ENCODE measurements around the gene LRRC52. TPM values are rescaled to one million over a fixed set of nuclear protein-coding genes. Genes with fewer than 3 reads are reported as not detected.

The LRRC52 gene
- total and polyA plus RNA-seq, 2 of the 8 experiments (the other 6 are each of a cell fraction or from before 2014, with no cell fraction given), result 0.05 TPM; not detected in 1

- CTCF ChIA-PET (ENCODE audit: partially characterized antibody), result no interaction called here
- H4K20me1 ChIP-seq (replicated peaks in 1 of 2; ENCODE audit: control insufficient read depth in 1 of 2, insufficient read depth in 2 of 2, low read length in 2 of 2), result no peaks in the 10 kb centered on the region
- H3K27ac ChIP-seq (ENCODE audit: low read depth, low read length), result no peak overlapping the region
- no peak for TF ChIP-seq POLR2AphosphoS5 (IDR thresholded peaks at IDR 0.05; ENCODE audit: low read depth, low read length)
- no peak overlapping the region for H2BK120ac ChIP-seq (replicated peaks; ENCODE audit: low read depth, low read length)
- no peaks in the 10 kb centered on the region for H3K27me3 ChIP-seq (replicated peaks in 1 of 4; ENCODE audit: control insufficient read depth in 3 of 4, extremely low read depth in 1 of 4, insufficient read depth in 3 of 4, low read length in 3 of 4)
- no peak overlapping the region for H4K91ac ChIP-seq (replicated peaks; ENCODE audit: insufficient read length, low read length)
- H3K14ac ChIP-seq (ENCODE audit: insufficient read length), result no peak overlapping the region
- no peak overlapping the region for H2BK20ac ChIP-seq (ENCODE audit: low read length)
- H3K79me2 ChIP-seq (ENCODE audit: control insufficient read depth in 1 of 2, insufficient read depth in 2 of 2, low read length in 2 of 2), result no peaks in the 10 kb centered on the region
- H4K8ac ChIP-seq (ENCODE audit: extremely low read depth, insufficient read depth, low read length), result no peak overlapping the region
- no peaks in the 10 kb centered on the region for H3K79me1 ChIP-seq (ENCODE audit: low read depth, low read length)
- no peaks in the 10 kb centered on the region for H3K9me3 ChIP-seq (ENCODE audit: insufficient read depth in 2 of 2, low read depth in 1 of 2, low read length in 1 of 2)
- no peak overlapping the region for H3K4me3 ChIP-seq (ENCODE audit: extremely low read depth in 1 of 4, insufficient read depth in 2 of 4, low read depth in 3 of 4, low read length in 4 of 4)
- no peak overlapping the region for H2BK12ac ChIP-seq (ENCODE audit: low read depth, low read length)
- no peak overlapping the region for H2AFZ ChIP-seq (ENCODE audit: low read length)
- no peak overlapping the region for H2BK15ac ChIP-seq (ENCODE audit: low read length)
- H3K23ac ChIP-seq (ENCODE audit: insufficient read length), result no peak overlapping the region
- FAIRE-seq (no peak), DNase-seq (ENCODE audit: low read depth in 1 of 2, low spot score in 2 of 2) (no peak)
- H2BK5ac ChIP-seq (ENCODE audit: low read depth, low read length), result no peak overlapping the region
- POLR2A ChIA-PET (ENCODE audit: partially characterized antibody), result no interaction called here
- H3K4me1 ChIP-seq (replicated peaks in 1 of 4; ENCODE audit: control insufficient read depth in 3 of 4, insufficient read depth in 4 of 4, low read length in 3 of 4), result no peaks in the 10 kb centered on the region
- no peak overlapping the region for H2AK5ac ChIP-seq (ENCODE audit: low read depth, low read length)
- WGBS, 2 experiments (ENCODE audit: extremely low coverage in 1 of 2, insufficient coverage in 1 of 2, insufficient read length in 1 of 2, insufficient replicate concordance in 2 of 2, low coverage in 1 of 2, low lambda C conversion rate in 2 of 2, missing lambda C conversion rate in 1 of 2), result 86% methylated on average over 3 of the region's 3 CpGs; no CpG with 5 or more reads in 1 of the 2 experiments
- H3K56ac ChIP-seq (replicated peaks; ENCODE audit: insufficient read length, low read depth, low read length), result no peak overlapping the region
- H3K9ac ChIP-seq (replicated peaks in 1 of 4; ENCODE audit: extremely low read depth in 1 of 4, low read depth in 3 of 4, low read length in 3 of 4), result no peak overlapping the region
- H3K18ac ChIP-seq (ENCODE audit: extremely low read depth, low read length), result no peak overlapping the region
- H4K5ac ChIP-seq (ENCODE audit: insufficient read length, low read depth, low read length), result no peak overlapping the region
- H3K36me3 ChIP-seq (ENCODE audit: control insufficient read depth in 2 of 4, insufficient read depth in 4 of 4, low read length in 3 of 4), result no peaks in the 10 kb centered on the region
- no peaks in the 10 kb centered on the region for H3K23me2 ChIP-seq (ENCODE audit: low read depth, low read length)
- H3K4me2 ChIP-seq (ENCODE audit: insufficient read depth in 1 of 2, low read depth in 2 of 2, low read length in 2 of 2), result no peak overlapping the region
- H3K4ac ChIP-seq (replicated peaks; ENCODE audit: insufficient read length, low read depth, low read length), result no peak overlapping the region
These were observed 26.3 kb downstream of the LRRC52 start for GRCh38 chr1:165570078-165570477.
